A549 (cell line): ENCODE measurements around the gene ALOX5. TPM values are rescaled to one million over a fixed set of nuclear protein-coding genes. Genes with fewer than 3 reads are reported as not detected.

ENCODE experiments used
- ATAC-seq, 2 experiments: fragments of 200-7000 bp in 1 of 2; fragments of >200 bp in 1 of 2; cut with Nextera tagmentation in 1 of 2; cut with Tn5 transposase in 1 of 2; 3 replicates each; pipeline versions ENCODE4 v1.8.0 to v1.9.1; 2018 to 2020; ENCODE audit warnings: mild to moderate bottlenecking in 1 of 2, moderate library complexity in 1 of 2
- CTCF ChIA-PET: fragments of 300-600 bp; sonication (Branson Sonifier 250); formaldehyde crosslinking; extraction: SDS; loops from one replicate; lab custom pipeline; 2021; ENCODE audit warnings: antibody characterized with exemption, inconsistent platforms; lab: Yijun Ruan, JAX
- POLR2A ChIA-PET: fragments of 350-600 bp; formaldehyde crosslinking; extraction: SDS; loops from one replicate; lab custom pipeline; 2021; ENCODE audit warnings: antibody characterized with exemption, inconsistent platforms; lab: Yijun Ruan, JAX
- DNase-seq, 2 experiments: peaks; one replicate each; pipeline versions ENCODE4 v3.0.0 to v3.0.0-alpha.2; 2011 to 2016; ENCODE audit warnings: low read depth in 1 of 2, low spot score in 1 of 2
- FAIRE-seq: peaks from 2 replicates; lab custom pipeline; 2011; peaks lifted over from hg19 to GRCh38; lab: Jason Lieb, UNC
- H3K27ac ChIP-seq, 2 experiments: fragments of >200 bp; sonication (Bioruptor Twin); formaldehyde crosslinking; 3 replicates each; pipeline ENCODE4 v1.5.1; 2016 to 2017
- H3K4me1 ChIP-seq: fragments of >200 bp; sonication (Bioruptor Twin); formaldehyde crosslinking; 3 replicates; pipeline ENCODE4 v1.6.1; 2016
- H3K4me2 ChIP-seq: fragments of >200 bp; sonication (Bioruptor Twin); formaldehyde crosslinking; 3 replicates; pipeline ENCODE4 v1.6.1; 2016
- H3K4me3 ChIP-seq: fragments of >200 bp; sonication (Bioruptor Twin); formaldehyde crosslinking; 3 replicates; pipeline ENCODE4 v1.5.1; 2016
- H3K9me3 ChIP-seq: fragments of >200 bp; sonication (Bioruptor Twin); formaldehyde crosslinking; 3 replicates; pipeline ENCODE4 v1.6.1; 2016
- ATOH8 ChIP-seq: fragments of 250-450 bp; sonication (Bioruptor Pico); IDR thresholded peaks from 2 replicates; pipeline ENCODE4 v1.5.0; 2020; ENCODE audit warnings: low read depth, mild to moderate bottlenecking, moderate library complexity
- BCL3 ChIP-seq: fragments of >200 bp; sonication (Bioruptor Twin); formaldehyde crosslinking; IDR thresholded peaks from 3 replicates; pipeline ENCODE4 v1.6.1; 2016
- BHLHE40 ChIP-seq: IDR thresholded peaks from 2 replicates; pipeline ENCODE4 v1.6.1; 2012; ENCODE audit warnings: low read depth, low read length, inconsistent platforms
- CBX2 ChIP-seq: fragments of 200-600 bp; sonication (generic); IDR thresholded peaks from 2 replicates; pipeline ENCODE4 v1.6.1; 2016; ENCODE audit warnings: low read depth, mild to moderate bottlenecking, borderline replicate concordance
- CEBPB ChIP-seq, 2 experiments: fragments of >200 bp in 1 of 2; sonication (Bioruptor Twin) in 1 of 2; formaldehyde crosslinking in 1 of 2; IDR thresholded peaks; 2 replicates each; pipeline ENCODE4 v1.6.1; 2012 to 2016
- CHD2 ChIP-seq: fragments of 150-350 bp; IDR thresholded peaks from 2 replicates; pipeline ENCODE4 v1.6.1; 2014; ENCODE audit warnings: low read length; ENCODE audit not compliant: partially characterized antibody
- CHD4 ChIP-seq: fragments of 200-600 bp; sonication (generic); IDR thresholded peaks from 2 replicates; pipeline ENCODE4 v1.6.1; 2016; ENCODE audit warnings: antibody characterized with exemption, mild to moderate bottlenecking, borderline replicate concordance
- E2F6 ChIP-seq: IDR thresholded peaks from 2 replicates; pipeline ENCODE4 v1.6.1; 2012; ENCODE audit warnings: low read depth, borderline replicate concordance
- EHF ChIP-seq: fragments of 250-450 bp; sonication (Bioruptor Pico); IDR thresholded peaks from 2 replicates; pipeline ENCODE4 v1.5.0; 2020; ENCODE audit warnings: mild to moderate bottlenecking
- FOSB ChIP-seq: fragments of 250-450 bp; sonication (Bioruptor Pico); IDR thresholded peaks from 2 replicates; pipeline ENCODE4 v1.5.0; 2020; ENCODE audit warnings: mild to moderate bottlenecking, moderate library complexity
- FOSL2 ChIP-seq, 2 experiments: fragments of 450-650 bp in 1 of 2; fragments of >200 bp in 1 of 2; sonication (Bioruptor Twin) in 1 of 2; formaldehyde crosslinking; IDR thresholded peaks; 2 replicates each; pipeline versions ENCODE4 v1.5.0 to v1.6.1; 2016 to 2020; ENCODE audit warnings: mild to moderate bottlenecking in 1 of 2, moderate library complexity in 1 of 2
- HES2 ChIP-seq: fragments of >200 bp; sonication (Bioruptor Twin); formaldehyde crosslinking; IDR thresholded peaks from 2 replicates; pipeline ENCODE4 v1.6.1; 2016
- HEYL ChIP-seq: fragments of 250-450 bp; sonication (Bioruptor Pico); IDR thresholded peaks from 2 replicates; pipeline ENCODE4 v1.8.0; 2021; ENCODE audit warnings: mild to moderate bottlenecking, moderate library complexity
- HMGXB4 ChIP-seq: fragments of 250-450 bp; sonication (Bioruptor Pico); IDR thresholded peaks from 2 replicates; pipeline ENCODE4 v1.5.0; 2021; ENCODE audit warnings: mild to moderate bottlenecking, moderate library complexity, borderline replicate concordance
- HOXA7 ChIP-seq: fragments of 250-450 bp; sonication (Bioruptor Pico); IDR thresholded peaks from 2 replicates; pipeline ENCODE4 v1.5.0; 2020; ENCODE audit warnings: mild to moderate bottlenecking, moderate library complexity
- JUN ChIP-seq, 2 experiments: fragments of >200 bp; sonication (Bioruptor Twin); formaldehyde crosslinking; IDR thresholded peaks; 2 replicates in 1 of 2; 3 replicates in 1 of 2; pipeline ENCODE4 v1.6.1; 2016 to 2017
- KDM1A ChIP-seq: fragments of 200-600 bp; sonication (generic); IDR thresholded peaks from 2 replicates; pipeline ENCODE4 v1.6.1; 2016; ENCODE audit warnings: low read depth, mild to moderate bottlenecking
- KDM5A ChIP-seq: fragments of 200-600 bp; sonication (generic); IDR thresholded peaks from 2 replicates; pipeline ENCODE4 v1.6.1; 2016; ENCODE audit warnings: antibody characterized with exemption, mild to moderate bottlenecking
- MAFK ChIP-seq: fragments of 450-650 bp; IDR thresholded peaks from 2 replicates; pipeline ENCODE4 v1.6.1; 2014; ENCODE audit not compliant: partially characterized antibody
- NFE2L2 ChIP-seq: fragments of 150-350 bp; conservative IDR thresholded peaks from 2 replicates; pipeline ENCODE4 v1.6.1; 2014; ENCODE audit warnings: low read length
- PHF8 ChIP-seq: fragments of 200-600 bp; sonication (generic); IDR thresholded peaks from 2 replicates; pipeline ENCODE4 v1.6.1; 2016; ENCODE audit warnings: low read depth, mild to moderate bottlenecking, antibody characterized with exemption, moderate library complexity, borderline replicate concordance
- POLR2A ChIP-seq: IDR thresholded peaks from 2 replicates; pipeline ENCODE4 v1.6.1; 2012; ENCODE audit warnings: mild to moderate bottlenecking, low read length
- RAD21 ChIP-seq, 2 experiments: fragments of >200 bp in 1 of 2; sonication (Bioruptor Twin) in 1 of 2; formaldehyde crosslinking in 1 of 2; IDR thresholded peaks in 1 of 2; conservative IDR thresholded peaks in 1 of 2; 2 replicates in 1 of 2; 3 replicates in 1 of 2; pipeline ENCODE4 v1.6.1; 2012 to 2018; ENCODE audit warnings: inconsistent platforms in 1 of 2
- RCOR1 ChIP-seq: fragments of 150-350 bp; IDR thresholded peaks from 2 replicates; pipeline ENCODE4 v1.6.1; 2014; ENCODE audit warnings: antibody characterized with exemption, low read length, low read depth
- ZFP36 ChIP-seq: fragments of 450-650 bp; IDR thresholded peaks from 2 replicates; pipeline ENCODE4 v1.6.1; 2014; ENCODE audit warnings: borderline replicate concordance; ENCODE audit not compliant: partially characterized antibody
- WGBS: methylation state at CpG from one replicate; pipeline ENCODE4 v1.1.6; 2017; ENCODE audit errors: missing lambda C conversion rate; 5-methylcytosine and 5-hydroxymethylcytosine counted together
- polyA plus RNA-seq, 4 experiments: library from polyadenylated mRNA; depleted of rRNA in 3 of 4; stranded (reverse); fragments of >200 nt; fragmentation: RNase III in 1 of 4; extraction: RNeasy Plus Mini Kit Qiagen cat#74134 plus additional on column Dnase treatment in 1 of 4; gene quantifications; 2 replicates in 3 of 4; 3 replicates in 1 of 4; pipeline ENCODE4 v1.2.3, GENCODE V29; 2011 to 2017

Gene ALOX5
- polyA plus RNA-seq, 2 of the 4 experiments (the other 2 are of a cell fraction) = 0.18 to 0.40 TPM

- no peaks in the 10 kb centered on the region for H3K4me1 ChIP-seq
- no peak overlapping the region for H3K27ac ChIP-seq
- H3K9me3 ChIP-seq = 0 out of 3 replicates have a peak, but pooled peaks cover 1% of the 10 kb centered on the region
- no peak overlapping the region for H3K4me3 ChIP-seq
- TF ChIP-seq RAD21 (conservative IDR thresholded peaks at IDR 0.05 in 1 of 2, IDR thresholded peaks at IDR 0.05 in 1 of 2) = no peak
- no peak for TF ChIP-seq KDM1A
- no peak for TF ChIP-seq E2F6
- TF ChIP-seq NFE2L2 = no peak
- TF ChIP-seq KDM5A = no peak
- no peak for TF ChIP-seq HMGXB4 (CRISPR knock-in tag)
- no peak for TF ChIP-seq HES2
- TF ChIP-seq CBX2 = no peak
- no peak for TF ChIP-seq CHD2
- TF ChIP-seq CEBPB (IDR thresholded peaks at IDR 0.05) = no peak
- TF ChIP-seq EHF (CRISPR knock-in tag) = no peak
- TF ChIP-seq ZFP36 = no peak
- no peak for TF ChIP-seq FOSL2 (IDR thresholded peaks at IDR 0.05)
- no peak for TF ChIP-seq FOSL2 (CRISPR knock-in tag; IDR thresholded peaks at IDR 0.05)
- TF ChIP-seq BHLHE40 = no peak
- no peak for TF ChIP-seq HEYL
- ChIA-PET POLR2A (no interaction called here), CTCF (interaction anchor here (0.6 kb wide), 1 partner anchor 269 kb away, joined by 3 read pairs; no protein-coding TSS in a partner anchor)
- no peak for DNase-seq
- no peak for FAIRE-seq
- no peak overlapping the region for H3K4me2 ChIP-seq
- ATAC-seq = no peak
- 44% methylated on average over 15 of the region's 17 CpGs for WGBS
Measured at GRCh38 chr10:45382591-45382990, 8.6 kb downstream of the ALOX5 start.

- no peaks in the 10 kb centered on the region for H3K4me1 ChIP-seq
- no peak for DNase-seq
- ChIA-PET POLR2A (no interaction called here), CTCF (no interaction called here)
- no peak for FAIRE-seq
- WGBS = 37% methylated on average over 4 of the region's 4 CpGs
- TF ChIP-seq JUN (IDR thresholded peaks at IDR 0.05) (no peak), MAFK (no peak), NFE2L2 (no peak), HES2 (no peak), RCOR1 (no peak), FOSB (CRISPR knock-in tag) (no peak), PHF8 (no peak), CHD4 (no peak), ATOH8 (no peak), HOXA7 (CRISPR knock-in tag) (no peak), POLR2A (no peak), BCL3 (no peak), RAD21 (conservative IDR thresholded peaks at IDR 0.05 in 1 of 2, IDR thresholded peaks at IDR 0.05 in 1 of 2) (no peak)
- H3K9me3 ChIP-seq = 0 out of 3 replicates have a peak, but pooled peaks cover 4% of the 10 kb centered on the region
- H3K4me2 ChIP-seq = no peak overlapping the region
- no peak for ATAC-seq
- H3K4me3 ChIP-seq = no peak overlapping the region
- no peak overlapping the region for H3K27ac ChIP-seq
Measured at GRCh38 chr10:45383682-45384330, 9.8 kb downstream of the ALOX5 start.
